Activated CD4-positive, alpha-beta T cell treated with anti-CD3 and anti-CD28 coated beads, Interleukin-2, amount 50 U/mL, for 16 hours (primary cell): ENCODE measurements around the gene RASSF9.

Source experiments
- DNase-seq: peaks from one replicate; pipeline ENCODE4 v3.0.0-alpha.2; 2020

The RASSF9 gene

DNA sequence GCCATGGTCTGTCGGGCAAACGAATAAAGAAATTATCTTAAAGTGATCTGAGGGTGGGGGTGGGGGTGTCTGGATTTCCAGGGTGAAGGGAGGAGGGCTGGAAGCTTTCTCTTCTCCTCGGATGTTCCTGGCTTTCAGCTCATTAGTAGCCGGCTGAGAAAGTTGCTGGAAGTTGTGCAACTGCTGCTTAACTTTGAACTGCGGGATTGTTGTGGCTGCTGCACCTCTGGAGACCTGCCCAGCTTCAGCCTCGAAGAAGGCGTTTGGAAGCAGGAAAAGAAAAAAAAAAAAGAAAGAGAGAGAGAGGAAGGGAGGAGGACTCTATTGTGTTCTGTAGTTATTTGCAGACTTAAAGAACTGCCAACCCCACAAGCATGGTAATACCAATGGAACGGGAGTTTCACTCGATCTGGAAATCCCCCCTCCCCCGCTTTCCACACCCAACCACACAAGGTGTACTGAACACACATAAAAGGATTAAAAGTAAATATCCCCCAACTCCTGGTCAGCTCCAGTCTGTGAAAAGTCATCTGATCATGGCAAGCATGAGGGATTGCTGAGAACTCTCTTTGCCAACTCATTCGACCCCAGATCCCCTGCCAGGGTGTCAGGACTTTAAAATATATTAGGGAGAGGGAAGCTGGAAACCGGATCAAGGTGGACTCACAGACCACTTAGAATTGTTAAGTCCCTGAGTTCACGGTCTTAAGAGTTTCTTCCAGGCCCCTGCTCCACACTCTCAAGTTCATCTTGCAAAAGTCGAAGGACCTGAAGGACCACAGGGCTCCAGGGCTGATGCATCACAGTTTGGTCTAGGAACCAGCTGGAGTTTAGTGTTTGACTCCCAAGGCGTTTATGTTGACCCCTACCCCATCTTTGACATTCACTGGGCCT is at the start of gene RASSF9:
Gene RASSF9 (minus strand): TSS at position 213 of the 894 bp plus-strand sequence. CDS start 208 bp downstream, at position 5.
- DNase-seq = no peak

- no peak for DNase-seq
Observed at GRCh38 chr12:85883763-85884162, 47.6 kb upstream of the RASSF9 start.

DNA sequence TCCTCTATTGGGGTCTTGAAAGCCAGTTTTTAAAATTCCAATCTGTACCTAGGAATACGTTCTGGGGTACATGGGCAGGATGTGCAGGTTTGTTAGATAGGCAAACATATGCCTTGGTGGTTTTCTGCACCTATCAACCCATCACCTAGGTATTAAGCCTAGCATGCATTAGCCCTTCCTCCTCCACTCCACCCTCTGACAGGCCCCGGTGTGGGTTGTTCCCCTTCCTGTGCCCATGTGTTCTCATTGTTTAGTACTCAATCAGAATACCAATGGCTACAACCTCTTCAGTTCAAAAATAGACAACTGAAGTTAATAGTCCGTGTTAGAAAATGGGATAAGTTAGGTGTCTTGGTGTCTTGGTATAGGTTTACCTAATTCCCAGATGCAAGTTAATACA is 41.2 kb upstream of the RASSF9 start:
- no peak for DNase-seq

- no peak for DNase-seq
Observed at GRCh38 chr12:85874031-85874461, 37.8 kb upstream of the RASSF9 start, which contains the start of gene NTS. TSS of gene NTS (plus strand) at chr12:85874295. CDS start at chr12:85874404, 109 bp downstream.

- DNase-seq = peak; percentile 40
Observed at GRCh38 chr12:85872497-85873091, 36.4 kb upstream of the RASSF9 start.

GRCh38 chr12:85866986-85867776 is 31.0 kb upstream of the RASSF9 start:
- peak; percentile 20 for DNase-seq

DNA sequence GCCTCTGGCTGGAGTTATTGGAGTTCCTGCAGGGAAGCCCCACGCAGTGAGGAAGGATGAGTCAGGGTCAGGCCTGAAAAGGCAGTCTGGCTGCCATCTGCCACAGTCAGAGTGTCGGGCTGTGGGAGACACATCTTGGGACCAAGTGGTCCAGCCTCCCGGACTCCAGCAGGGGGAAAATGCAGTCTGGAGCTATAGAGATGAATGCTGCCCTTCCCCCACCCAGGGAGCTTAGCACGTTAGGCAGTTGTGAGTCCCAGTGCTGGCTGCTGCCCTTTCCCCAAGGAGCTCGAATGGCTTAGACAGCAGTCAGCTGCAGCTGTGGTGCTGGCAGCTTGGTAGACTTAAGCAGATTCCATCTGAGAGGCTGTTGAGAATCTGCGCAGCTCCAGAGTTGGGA is 29.7 kb upstream of the RASSF9 start:
- no peak for DNase-seq

GRCh38 chr12:85856966-85857365 is 20.8 kb upstream of the RASSF9 start:
- no peak for DNase-seq

- no peak for DNase-seq
Observed at GRCh38 chr12:85855305-85855704, 19.1 kb upstream of the RASSF9 start.

DNA sequence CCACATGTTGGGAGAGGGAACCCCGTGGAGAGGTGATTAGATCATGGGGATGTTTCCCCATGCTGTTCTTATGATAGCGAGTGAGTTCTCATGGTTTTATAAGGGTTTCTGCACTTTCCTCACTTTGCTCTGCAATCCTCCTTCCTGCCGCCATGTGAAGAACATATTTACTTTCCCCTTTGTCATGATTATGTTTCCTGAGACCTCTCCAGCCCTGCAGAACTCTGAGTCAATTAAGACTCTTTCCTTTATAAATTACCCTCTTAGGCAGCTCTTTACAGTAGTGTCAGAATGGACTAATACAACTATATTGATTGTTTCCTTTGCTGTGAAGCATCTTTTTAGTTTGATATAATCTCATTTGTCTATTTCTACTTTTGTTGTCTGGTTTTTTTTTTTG is 13.1 kb upstream of the RASSF9 start:
- no peak for DNase-seq

GRCh38 chr12:85843606-85844310 is 7.5 kb upstream of the RASSF9 start:
- no peak for DNase-seq

DNA sequence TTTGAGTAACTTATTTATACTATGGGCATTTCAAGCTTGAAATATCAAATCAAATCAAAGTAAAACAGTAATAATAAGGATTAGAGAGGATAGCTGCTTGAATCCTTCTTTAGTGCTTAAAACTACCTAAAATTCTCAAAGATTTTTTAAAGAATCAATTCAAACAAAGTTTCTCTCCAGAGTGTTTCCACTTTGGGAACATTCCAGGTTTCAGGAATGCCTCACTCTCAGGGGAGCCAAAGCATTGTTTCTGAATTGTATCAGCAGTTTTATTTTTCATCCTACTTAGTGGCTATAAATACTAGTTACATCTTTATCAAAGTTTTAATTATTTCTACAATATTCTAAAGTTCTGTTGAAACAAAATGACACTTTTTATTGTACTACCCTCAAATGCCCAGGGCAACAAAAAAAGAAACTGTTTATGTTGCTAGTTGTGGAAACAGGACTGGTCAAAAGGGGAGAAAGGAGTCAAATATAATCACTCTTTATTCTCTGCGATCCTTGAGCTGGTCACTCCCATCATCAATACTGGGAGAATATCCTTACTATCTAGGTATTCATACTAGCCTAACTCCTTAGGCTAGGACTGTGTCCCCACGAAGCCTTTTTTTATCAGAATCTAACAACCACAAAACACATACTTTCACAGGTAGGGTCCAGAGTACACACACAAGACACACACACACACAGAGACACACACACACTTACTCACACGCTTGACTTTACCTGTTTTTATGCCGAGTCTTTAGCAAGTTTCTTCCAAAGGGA is 598 bp downstream of the RASSF9 start:
- no peak for DNase-seq

DNA sequence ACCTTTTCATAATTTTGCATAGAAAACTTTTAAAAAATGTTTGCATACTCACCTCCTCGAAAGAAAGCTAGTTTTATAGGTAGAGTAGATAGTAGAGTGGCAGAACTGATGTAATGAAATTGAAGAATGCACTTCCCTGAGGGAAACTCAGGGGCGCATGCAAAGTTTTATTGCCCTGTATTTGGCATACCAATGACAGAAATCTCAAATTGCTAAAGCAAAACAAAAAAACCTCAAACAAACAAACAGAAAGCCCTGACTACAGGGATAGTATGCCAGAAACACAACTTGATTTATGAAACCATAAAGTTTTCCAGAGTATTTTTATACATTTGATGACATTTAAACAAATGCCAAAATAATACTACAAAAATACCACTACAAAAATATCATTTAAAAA is 1.8 kb downstream of the RASSF9 start:
- no peak for DNase-seq

DNA sequence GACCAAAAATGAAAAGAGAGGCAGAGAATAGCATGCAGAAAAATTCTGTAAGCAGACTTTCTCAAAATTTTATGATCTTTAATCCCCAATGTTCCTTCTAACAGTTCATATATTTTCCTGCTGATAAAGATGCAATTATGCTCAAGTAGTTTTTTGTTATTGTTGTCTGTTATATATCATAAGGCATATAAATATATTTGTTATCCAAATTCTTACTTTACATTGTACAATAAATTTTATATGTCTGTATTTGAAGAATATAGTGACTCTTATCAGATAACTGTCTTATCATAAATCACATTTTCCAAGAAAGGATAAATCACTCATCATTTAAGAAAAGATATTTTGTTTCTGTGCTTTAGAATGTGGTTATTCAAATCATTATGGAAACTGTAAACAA is 2.6 kb downstream of the RASSF9 start:
- DNase-seq = no peak

GRCh38 chr12:85831327-85831990 is 4.8 kb downstream of the RASSF9 start:
- DNase-seq = no peak

DNA sequence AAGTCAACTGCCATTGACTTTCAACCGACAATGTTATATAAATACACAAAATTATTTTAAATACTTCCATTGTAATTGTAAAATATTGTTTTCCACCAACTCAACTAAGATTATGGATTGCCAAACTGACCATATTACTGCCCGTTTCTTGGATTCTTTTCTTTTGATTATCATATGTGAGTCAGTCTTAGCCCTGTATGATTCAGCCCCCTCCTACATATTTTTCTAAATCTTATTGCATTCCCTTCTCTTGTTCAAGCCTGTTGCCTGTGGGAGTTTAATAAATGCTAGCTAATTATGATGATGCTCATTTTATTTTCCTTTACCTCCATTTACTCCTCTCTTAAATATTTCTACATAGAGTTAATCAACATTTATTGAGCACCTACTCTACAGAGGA is 6.8 kb downstream of the RASSF9 start:
- no peak for DNase-seq

GRCh38 chr12:85828576-85828975 is 7.6 kb downstream of the RASSF9 start:
- no peak for DNase-seq

- DNase-seq = no peak
Observed at GRCh38 chr12:85825746-85826145, 10.5 kb downstream of the RASSF9 start.

DNA sequence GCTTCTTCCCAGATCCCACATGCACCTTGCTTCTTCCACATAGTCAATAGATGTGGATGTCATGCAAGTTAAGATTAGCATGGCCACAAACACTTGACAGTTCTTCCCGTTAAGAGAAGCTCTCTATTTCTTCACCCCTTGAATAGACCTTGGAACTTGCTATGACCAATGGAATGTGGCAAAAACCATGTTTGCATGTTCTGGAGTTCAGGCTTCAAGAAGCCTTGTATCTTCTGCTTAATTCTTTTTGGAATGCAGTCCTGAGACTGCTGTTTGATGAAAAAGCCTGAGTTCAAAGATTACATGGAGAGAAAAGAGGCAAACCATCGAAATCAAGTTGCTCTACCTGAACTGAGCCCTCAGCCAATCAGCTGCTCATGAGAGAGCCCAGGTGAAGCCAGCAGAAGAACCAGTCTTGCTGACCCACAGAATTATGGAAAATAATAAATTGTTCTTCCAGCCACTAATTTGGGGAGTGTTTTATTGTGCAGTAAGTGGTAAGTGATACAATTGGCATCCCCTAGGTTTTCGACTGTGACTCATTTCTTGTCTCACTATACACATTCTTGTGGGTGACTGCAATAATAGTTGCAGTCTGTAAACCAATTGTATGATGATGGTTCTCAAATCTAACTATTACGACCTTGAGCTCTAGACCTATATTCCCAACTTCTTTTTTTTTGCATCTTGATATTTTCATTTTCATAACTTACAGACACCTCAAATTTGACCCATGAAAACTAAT is 12.6 kb downstream of the RASSF9 start:
- DNase-seq = no peak

DNA sequence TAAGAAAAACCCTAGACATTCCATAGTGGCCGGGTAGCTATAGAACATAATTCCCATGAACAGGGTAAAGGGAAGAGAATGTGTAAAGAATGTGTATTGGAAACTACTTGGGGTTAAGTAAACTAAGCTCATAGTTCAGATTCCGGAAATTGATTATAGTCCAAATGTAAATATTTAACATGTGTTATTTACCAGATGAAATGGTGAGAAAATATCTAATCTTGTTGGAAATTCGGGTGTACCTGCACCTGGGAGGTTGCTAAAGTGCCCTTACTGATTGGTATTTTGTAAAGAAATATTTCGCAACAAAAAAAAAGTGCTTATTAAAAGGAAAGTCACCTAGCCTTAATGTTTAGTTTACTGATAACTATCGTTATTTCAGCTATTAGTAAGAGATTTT is 14.4 kb downstream of the RASSF9 start:
- DNase-seq = no peak

DNA sequence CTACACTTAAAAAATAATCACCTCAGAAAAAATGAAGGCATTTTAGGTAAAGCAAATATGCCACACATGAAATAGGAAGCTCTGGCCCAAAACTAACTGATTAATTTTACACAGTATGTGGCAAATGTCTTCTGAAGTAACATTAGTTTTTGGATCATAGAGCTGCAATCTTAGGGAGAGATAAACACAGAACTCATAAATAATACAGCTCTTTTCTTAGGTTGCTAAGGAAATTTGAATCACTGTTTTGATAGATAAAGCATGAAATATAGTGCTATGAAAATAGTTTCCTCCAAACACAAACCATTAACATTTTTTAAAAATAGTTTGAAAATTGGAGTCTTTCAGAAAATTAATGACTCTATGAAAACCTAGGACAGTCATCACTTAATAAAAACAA is 15.0 kb downstream of the RASSF9 start:
- DNase-seq = no peak
